Endothelial cell of umbilical vein (primary cell): Measurements from ENCODE around the gene YARS1.

ENCODE experiments used
- EZH2 ChIP-seq: IDR thresholded peaks from 2 replicates; pipeline ENCODE4 v1.6.1; 2012; ENCODE audit warnings: borderline replicate concordance, low read depth, mild to moderate bottlenecking, moderate library complexity, low read length, inconsistent platforms; ENCODE audit not compliant: severe bottlenecking
- FOS ChIP-seq: IDR thresholded peaks from 2 replicates; pipeline ENCODE4 v1.6.1; 2011; ENCODE audit warnings: mild to moderate bottlenecking, low read length, moderate library complexity, borderline replicate concordance; ENCODE audit not compliant: insufficient read depth
- GATA2 ChIP-seq: IDR thresholded peaks from 2 replicates; pipeline ENCODE4 v1.7.0; 2011; ENCODE audit warnings: low read depth, mild to moderate bottlenecking, moderate library complexity, mixed read lengths, low read length; ENCODE audit not compliant: insufficient read length, insufficient read depth
- JUN ChIP-seq: IDR thresholded peaks from 2 replicates; pipeline ENCODE4 v1.6.1; 2011; ENCODE audit warnings: borderline replicate concordance, low read depth; ENCODE audit not compliant: insufficient read length, insufficient read depth
- MYC ChIP-seq: IDR thresholded peaks from one replicate; pipeline ENCODE4 v1.6.1; 2011; ENCODE audit warnings: mild to moderate bottlenecking, low read depth, low read length
- POLR2A ChIP-seq: IDR thresholded peaks from 2 replicates; pipeline ENCODE4 v1.6.1; 2012; ENCODE audit warnings: low read depth, mild to moderate bottlenecking, control low read depth, low read length
- POLR2AphosphoS5 ChIP-seq: IDR thresholded peaks from 2 replicates; pipeline ENCODE4 v1.6.1; 2012; ENCODE audit warnings: low read depth, mild to moderate bottlenecking, control low read depth, low read length, moderate library complexity; ENCODE audit not compliant: insufficient read depth
- TF ChIP-seq, protein P1 (sequence below), 2 donors: IDR thresholded peaks; 1 replicate in 1 of 2; 2 replicates in 1 of 2; pipeline ENCODE4 v1.5.1; 2011; ENCODE audit warnings: low read length in 2 of 2, mild to moderate bottlenecking in 2 of 2, moderate library complexity in 2 of 2, control low read depth in 1 of 2, inconsistent platforms in 1 of 2, low read depth in 1 of 2; ENCODE audit not compliant: insufficient read depth in 1 of 2; ENCODE audit errors: extremely low read depth in 1 of 2
- TF ChIP-seq, protein P2 (sequence below): IDR thresholded peaks from 2 replicates; pipeline ENCODE4 v1.6.1; 2011; ENCODE audit not compliant: insufficient read depth, insufficient read length

DNA sequence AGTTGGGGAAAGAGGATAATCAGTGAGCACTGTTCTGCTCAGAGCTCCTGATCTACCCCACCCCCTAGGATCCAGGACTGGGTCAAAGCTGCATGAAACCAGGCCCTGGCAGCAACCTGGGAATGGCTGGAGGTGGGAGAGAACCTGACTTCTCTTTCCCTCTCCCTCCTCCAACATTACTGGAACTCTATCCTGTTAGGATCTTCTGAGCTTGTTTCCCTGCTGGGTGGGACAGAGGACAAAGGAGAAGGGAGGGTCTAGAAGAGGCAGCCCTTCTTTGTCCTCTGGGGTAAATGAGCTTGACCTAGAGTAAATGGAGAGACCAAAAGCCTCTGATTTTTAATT lies 42.7 kb downstream of the YARS1 start:
- TF ChIP-seq, protein P1, sequence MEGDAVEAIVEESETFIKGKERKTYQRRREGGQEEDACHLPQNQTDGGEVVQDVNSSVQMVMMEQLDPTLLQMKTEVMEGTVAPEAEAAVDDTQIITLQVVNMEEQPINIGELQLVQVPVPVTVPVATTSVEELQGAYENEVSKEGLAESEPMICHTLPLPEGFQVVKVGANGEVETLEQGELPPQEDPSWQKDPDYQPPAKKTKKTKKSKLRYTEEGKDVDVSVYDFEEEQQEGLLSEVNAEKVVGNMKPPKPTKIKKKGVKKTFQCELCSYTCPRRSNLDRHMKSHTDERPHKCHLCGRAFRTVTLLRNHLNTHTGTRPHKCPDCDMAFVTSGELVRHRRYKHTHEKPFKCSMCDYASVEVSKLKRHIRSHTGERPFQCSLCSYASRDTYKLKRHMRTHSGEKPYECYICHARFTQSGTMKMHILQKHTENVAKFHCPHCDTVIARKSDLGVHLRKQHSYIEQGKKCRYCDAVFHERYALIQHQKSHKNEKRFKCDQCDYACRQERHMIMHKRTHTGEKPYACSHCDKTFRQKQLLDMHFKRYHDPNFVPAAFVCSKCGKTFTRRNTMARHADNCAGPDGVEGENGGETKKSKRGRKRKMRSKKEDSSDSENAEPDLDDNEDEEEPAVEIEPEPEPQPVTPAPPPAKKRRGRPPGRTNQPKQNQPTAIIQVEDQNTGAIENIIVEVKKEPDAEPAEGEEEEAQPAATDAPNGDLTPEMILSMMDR (IDR thresholded peaks at IDR 0.05; ENCODE audit: extremely low read depth in 1 of 2, insufficient read depth in 1 of 2, low read depth in 1 of 2, low read length in 2 of 2), result no peak
- TF ChIP-seq MYC, result no peak
- no peak for TF ChIP-seq POLR2A
- no peak for TF ChIP-seq POLR2AphosphoS5
- no peak for TF ChIP-seq EZH2
- no peak for TF ChIP-seq JUN
- TF ChIP-seq, protein P2, sequence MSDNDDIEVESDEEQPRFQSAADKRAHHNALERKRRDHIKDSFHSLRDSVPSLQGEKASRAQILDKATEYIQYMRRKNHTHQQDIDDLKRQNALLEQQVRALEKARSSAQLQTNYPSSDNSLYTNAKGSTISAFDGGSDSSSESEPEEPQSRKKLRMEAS, result no peak
- TF ChIP-seq FOS, result no peak
- no peak for TF ChIP-seq GATA2
